WI38 (cell line): ENCODE measurements around the gene C22orf15.

ENCODE experiments used
- H3K4me3 ChIP-seq: 2 replicates; pipeline ENCODE4 v1.5.1; 2011; ENCODE audit warnings: low read depth, mild to moderate bottlenecking, control low read depth, low read length
- CTCF ChIP-seq: IDR thresholded peaks from 2 replicates; pipeline ENCODE4 v1.5.1; 2012; ENCODE audit warnings: low read depth, mild to moderate bottlenecking, control low read depth, low read length

Gene C22orf15

GRCh38 chr22:23803001-23803819 lies 40.4 kb downstream of the C22orf15 start:
- TF ChIP-seq CTCF: no peak
- no peak overlapping the region for H3K4me3 ChIP-seq

GRCh38 chr22:23804781-23805291 lies 42.0 kb downstream of the C22orf15 start:
- TF ChIP-seq CTCF: no peak
- no peak overlapping the region for H3K4me3 ChIP-seq

DNA sequence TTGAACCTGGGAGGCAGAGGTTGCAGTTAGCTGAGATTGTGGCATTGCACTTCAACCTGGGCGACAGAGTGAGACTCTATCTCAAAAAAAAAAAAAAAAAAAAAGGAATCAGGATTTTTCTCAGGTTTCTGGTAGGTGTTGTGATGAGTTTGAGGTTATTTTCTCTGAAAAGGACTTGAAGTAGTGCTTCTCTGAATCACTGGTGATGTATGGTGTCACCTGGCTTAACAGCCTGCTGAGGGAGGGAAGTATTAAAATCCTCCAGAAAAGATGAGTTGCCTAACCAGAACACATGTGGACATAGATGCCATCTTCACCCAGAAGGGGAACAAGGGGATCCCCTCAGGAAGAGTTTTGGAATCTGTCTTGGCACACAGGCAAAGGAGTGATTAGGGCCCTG lies 44.0 kb downstream of the C22orf15 start:
- TF ChIP-seq CTCF: no peak
- H3K4me3 ChIP-seq: no peak overlapping the region

GRCh38 chr22:23812378-23812777 lies 49.6 kb downstream of the C22orf15 start:
- no peak for TF ChIP-seq CTCF
- no peak overlapping the region for H3K4me3 ChIP-seq
